Vagina (tissue), 2 donors: ENCODE results near the gene LONRF2.

Experiments used
- CTCF ChIP-seq, 3 experiments: fragments of 450-650 bp in 2 of 3; fragments of 200-600 bp in 1 of 3; sonication (generic) in 1 of 3; IDR thresholded peaks; one replicate each; pipeline ENCODE4 v1.5.1; 2017 to 2019; ENCODE audit warnings: antibody characterized with exemption in 3 of 3, mild to moderate bottlenecking in 2 of 3, moderate library complexity in 2 of 3
- POLR2A ChIP-seq, 2 donors: fragments of 450-650 bp; IDR thresholded peaks; one replicate each; pipeline ENCODE4 v1.6.1; 2017; ENCODE audit warnings: antibody characterized with exemption in 2 of 2, mild to moderate bottlenecking in 2 of 2, moderate library complexity in 2 of 2

DNA sequence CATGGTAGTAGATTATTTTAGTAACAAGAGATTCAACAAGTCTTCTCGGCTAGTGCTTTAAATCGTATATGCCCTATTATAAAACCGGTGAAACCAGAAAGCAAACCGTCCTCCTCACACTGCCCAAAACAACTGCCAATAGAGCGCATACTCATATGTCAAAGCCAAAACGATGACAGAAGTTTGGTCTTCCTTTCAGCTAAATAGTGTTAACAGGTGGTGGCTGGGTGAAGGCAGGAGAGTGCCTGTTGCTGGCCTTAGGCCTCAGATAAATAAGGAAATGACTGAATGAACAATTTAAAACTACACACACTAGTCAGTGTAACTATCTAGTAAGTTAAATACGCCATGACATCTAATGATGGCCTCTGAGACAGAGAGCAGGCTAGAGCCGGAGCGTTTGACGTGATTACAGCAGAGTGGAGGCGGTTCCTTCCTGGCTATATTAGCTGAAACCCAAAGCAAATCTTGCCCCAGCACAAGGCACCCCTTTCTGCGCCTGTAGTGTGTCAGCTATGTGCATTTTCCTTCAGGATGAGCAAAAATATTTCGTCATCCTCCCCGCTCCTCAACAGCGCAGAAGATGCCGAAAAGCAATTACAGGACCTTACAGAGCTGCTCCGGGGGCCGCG, 1.6 kb downstream of the LONRF2 start:
- no peak for TF ChIP-seq CTCF (IDR thresholded peaks at IDR 0.05)
- TF ChIP-seq POLR2A (IDR thresholded peaks at IDR 0.05): no peak
